NCI-H345 (cell line): ENCODE measurements around the gene KLHL3.

Experiments used
- DNase-seq: peaks from one replicate; lab custom pipeline; 2025; lab: John Stamatoyannopoulos, UW

The KLHL3 gene

GRCh38 chr5:137747848-137748247 lies 12.0 kb upstream of the KLHL3 start:
- DNase-seq = no peak

- DNase-seq = peak; percentile 84
These were observed 7.2 kb upstream of the KLHL3 start for GRCh38 chr5:137743031-137743640.

- DNase-seq = peak; percentile 94
These were observed 5.8 kb upstream of the KLHL3 start for GRCh38 chr5:137741718-137742117.

GRCh38 chr5:137739737-137740136 lies 3.8 kb upstream of the KLHL3 start:
- no peak for DNase-seq

GRCh38 chr5:137738947-137739346 lies 3.1 kb upstream of the KLHL3 start:
- no peak for DNase-seq

GRCh38 chr5:137737349-137738131 lies 1.7 kb upstream of the KLHL3 start:
- DNase-seq = no peak

GRCh38 chr5:137736496-137736895 lies 607 bp upstream of the KLHL3 start:
- DNase-seq = no peak

- peak; percentile 51 for DNase-seq
These were observed 831 bp downstream of the KLHL3 start for GRCh38 chr5:137734962-137735554.

GRCh38 chr5:137734331-137734730 lies 1.6 kb downstream of the KLHL3 start:
- DNase-seq = peak; percentile 62

- no peak for DNase-seq
These were observed 2.0 kb downstream of the KLHL3 start for GRCh38 chr5:137733922-137734321.

GRCh38 chr5:137733006-137733405 lies 2.9 kb downstream of the KLHL3 start:
- no peak for DNase-seq

- no peak for DNase-seq
These were observed 4.7 kb downstream of the KLHL3 start for GRCh38 chr5:137731176-137731575.

- DNase-seq = no peak
These were observed 5.6 kb downstream of the KLHL3 start for GRCh38 chr5:137730336-137730735.

- DNase-seq = no peak
These were observed 7.8 kb downstream of the KLHL3 start for GRCh38 chr5:137728048-137728447.

- no peak for DNase-seq
These were observed 8.3 kb downstream of the KLHL3 start for GRCh38 chr5:137727623-137728022.

- no peak for DNase-seq
These were observed 11.6 kb downstream of the KLHL3 start for GRCh38 chr5:137724251-137724650.

- no peak for DNase-seq
These were observed 17.3 kb downstream of the KLHL3 start for GRCh38 chr5:137718611-137719010.

- DNase-seq = no peak
These were observed 19.6 kb downstream of the KLHL3 start for GRCh38 chr5:137716337-137716736.

GRCh38 chr5:137715456-137715855 lies 20.4 kb downstream of the KLHL3 start:
- no peak for DNase-seq

GRCh38 chr5:137714946-137715345 lies 20.9 kb downstream of the KLHL3 start:
- DNase-seq = no peak

- no peak for DNase-seq
These were observed 21.4 kb downstream of the KLHL3 start for GRCh38 chr5:137714494-137714893.

- DNase-seq = no peak
These were observed 23.7 kb downstream of the KLHL3 start for GRCh38 chr5:137712139-137712667.

- DNase-seq = no peak
These were observed 25.8 kb downstream of the KLHL3 start for GRCh38 chr5:137710086-137710485.
